Ascending aorta (tissue), 2 donors: ENCODE results near the gene SWAP70. TPM values are rescaled to one million over a fixed set of nuclear protein-coding genes. Genes with fewer than 3 reads are reported as not detected.
"Not testable (repeated sequence)": the region's sequence is repeated elsewhere in the genome, so short reads cannot be mapped to it uniquely, and the experiment has no call there.

ENCODE experiments used
- DNase-seq, 2 donors: peaks; one replicate each; pipeline ENCODE4 v3.0.0-alpha.2; 2019; ENCODE audit warnings: low spot score in 2 of 2
- H3K27ac ChIP-seq, 2 donors: fragments of 200-600 bp; sonication (generic); one replicate each; pipeline ENCODE4 v1.5.1; 2016 to 2017; ENCODE audit warnings: mild to moderate bottlenecking in 1 of 2
- H3K27me3 ChIP-seq: fragments of 200-600 bp; sonication (generic); one replicate; pipeline ENCODE4 v1.5.1; 2017
- H3K36me3 ChIP-seq, 2 donors: fragments of 200-600 bp; sonication (generic); one replicate each; pipeline ENCODE4 v1.5.1; 2016
- H3K4me1 ChIP-seq, 2 donors: fragments of 200-600 bp; sonication (generic); one replicate each; pipeline ENCODE4 v1.5.1; 2016 to 2017; ENCODE audit warnings: mild to moderate bottlenecking in 1 of 2
- H3K4me3 ChIP-seq, 2 donors: fragments of 200-600 bp; sonication (generic); one replicate each; pipeline ENCODE4 v1.5.1; 2016 to 2017; ENCODE audit warnings: mild to moderate bottlenecking in 1 of 2
- H3K9me3 ChIP-seq, 2 donors: fragments of 200-600 bp; sonication (generic); one replicate each; pipeline ENCODE4 v1.5.1; 2016
- CTCF ChIP-seq, 3 experiments: fragments of 200-600 bp in 2 of 3; fragments of 450-650 bp in 1 of 3; sonication (generic) in 2 of 3; IDR thresholded peaks; one replicate each; pipeline ENCODE4 v1.5.1; 2016 to 2019; ENCODE audit warnings: antibody characterized with exemption in 3 of 3, mild to moderate bottlenecking in 1 of 3, moderate library complexity in 1 of 3
- intact Hi-C: fragments of 100-400 bp; cut with DNase I; formaldehyde crosslinking; loops from one replicate; pipeline ENCODE4 v1.15.1; 2023
- total RNA-seq: library from RNA; depleted of rRNA; stranded (reverse); fragments of >200 nt; gene quantifications from one replicate; pipeline ENCODE4 v1.1.0, GENCODE V29; 2016

SWAP70 gene
- total RNA-seq, 1 donor from 2014 or later = 40.1 TPM

GRCh38 chr11:9701799-9702198 lies 37.9 kb downstream of the SWAP70 start:
- intact Hi-C loops = no loop called here
- no peaks in the 10 kb centered on the region for H3K9me3 ChIP-seq
- H3K36me3 ChIP-seq = no peaks in the 10 kb centered on the region
- peaks cover 0 to 27% of the 10 kb centered on the region in 2 donors for H3K4me1 ChIP-seq
- no peak overlapping the region for H3K4me3 ChIP-seq
- no peaks in the 10 kb centered on the region for H3K27me3 ChIP-seq
- peak overlapping the region; percentile 55 to 69 for H3K27ac ChIP-seq
- DNase-seq = no peak
- no peak for TF ChIP-seq CTCF (IDR thresholded peaks at IDR 0.05)

- DNase-seq = no peak
- Histone ChIP-seq H3K4me1 (peaks cover 0 to 27% of the 10 kb centered on the region in 2 donors), H3K27ac (peak overlapping the region; percentile 17 to 48), H3K4me3 (no peak overlapping the region), H3K9me3 (no peaks in the 10 kb centered on the region), H3K27me3 (no peaks in the 10 kb centered on the region), H3K36me3 (no peaks in the 10 kb centered on the region)
- no peak for TF ChIP-seq CTCF (IDR thresholded peaks at IDR 0.05)
- intact Hi-C loops = no loop called here
Measured at GRCh38 chr11:9703280-9703679, 39.4 kb downstream of the SWAP70 start.

- peaks cover 2 to 35% of the 10 kb centered on the region in 2 donors for H3K4me1 ChIP-seq
- no peak overlapping the region for H3K4me3 ChIP-seq
- DNase-seq = no peak
- no peaks in the 10 kb centered on the region for H3K36me3 ChIP-seq
- TF ChIP-seq CTCF (IDR thresholded peaks at IDR 0.05) = no peak
- no peak overlapping the region for H3K27ac ChIP-seq
- H3K27me3 ChIP-seq = no peaks in the 10 kb centered on the region
- H3K9me3 ChIP-seq = no peaks in the 10 kb centered on the region
- intact Hi-C loops = no loop called here
Measured at GRCh38 chr11:9704037-9704436, 40.2 kb downstream of the SWAP70 start.

GRCh38 chr11:9704620-9705019 lies 40.7 kb downstream of the SWAP70 start:
- Histone ChIP-seq H3K4me3 (no peak overlapping the region), H3K4me1 (peaks cover 3 to 35% of the 10 kb centered on the region in 2 donors), H3K36me3 (no peaks in the 10 kb centered on the region), H3K27me3 (no peaks in the 10 kb centered on the region), H3K27ac (no peak overlapping the region), H3K9me3 (no peaks in the 10 kb centered on the region)
- intact Hi-C loops = no loop called here
- DNase-seq = no peak
- no peak for TF ChIP-seq CTCF (IDR thresholded peaks at IDR 0.05)

GRCh38 chr11:9705361-9705760 lies 41.5 kb downstream of the SWAP70 start:
- H3K4me3 ChIP-seq, H3K27ac ChIP-seq, H3K36me3 ChIP-seq, DNase-seq, intact Hi-C loops, H3K9me3 ChIP-seq, H3K27me3 ChIP-seq: not testable (repeated sequence)
- H3K4me1 ChIP-seq = peaks cover 3 to 31% of the 10 kb centered on the region in 2 donors

GRCh38 chr11:9708544-9708943 lies 44.7 kb downstream of the SWAP70 start:
- no peak for DNase-seq
- TF ChIP-seq CTCF (IDR thresholded peaks at IDR 0.05) = no peak
- Histone ChIP-seq H3K27ac (peak overlapping the region in 1 of 2 donors; percentile 29), H3K36me3 (peaks cover 0 to 2% of the 10 kb centered on the region in 2 donors), H3K27me3 (no peaks in the 10 kb centered on the region), H3K9me3 (no peaks in the 10 kb centered on the region), H3K4me1 (peaks cover 3 to 31% of the 10 kb centered on the region in 2 donors), H3K4me3 (no peak overlapping the region)
- intact Hi-C loops = no loop called here
